Measurements from ENCODE around the gene ASS1. TPM values are rescaled to one million over a fixed set of nuclear protein-coding genes. Genes with fewer than 3 reads are reported as not detected.

ASS1 gene
- total and polyA plus RNA-seq, 2 of the 13 experiments (the other 11 are each of a cell fraction or from before 2014, with no cell fraction given) = 77.6 to 122 TPM

- Histone ChIP-seq H3K4me3 (replicated peaks in 1 of 3; ENCODE audit: insufficient read depth in 1 of 3, low read depth in 2 of 3, low read length in 3 of 3) (peak overlapping the region; percentile 9 to 65 (median 47); a peak in 5 of 6 replicates), H2AFZ (ENCODE audit: low read length) (no peak overlapping the region), H3K79me2 (ENCODE audit: insufficient read depth, low read length) (no peaks in the 10 kb centered on the region), H3K9me3 (ENCODE audit: low read length) (peaks cover 8% of the 10 kb centered on the region), H3K9ac (ENCODE audit: insufficient read depth, low read depth, low read length) (peak overlapping the region; percentile 82), H3K4me1 (ENCODE audit: insufficient read depth, low read length) (peaks cover 42% of the 10 kb centered on the region), H3K27ac (ENCODE audit: extremely low read length, insufficient read depth, low read length) (peak overlapping the region; percentile 95), H3K27me3 (ENCODE audit: control insufficient read depth in 1 of 2, insufficient read depth in 2 of 2, low read length in 2 of 2) (no peaks in the 10 kb centered on the region), H4K20me1 (ENCODE audit: insufficient read depth, low read length) (no peaks in the 10 kb centered on the region), H3K4me2 (ENCODE audit: low read depth, low read length) (peak overlapping the region; percentile 84), H3K36me3 (replicated peaks in 1 of 2; ENCODE audit: control insufficient read depth in 1 of 2, insufficient read depth in 2 of 2, low read length in 2 of 2) (peaks cover 3 to 11% of the 10 kb centered on the region in 2 experiments; a peak in 4 of 5 replicates)
- DNase-seq (ENCODE audit: low spot score) (peak; percentile 93), FAIRE-seq (peak; percentile 97), ATAC-seq (peak; percentile 85)
- intact Hi-C loops (cut with micrococcal nuclease; ENCODE audit: unreplicated experiment) (no loop called here), in situ Hi-C loops (cut with HindIII; ENCODE audit: extremely low pct_ligation_motif_present, low pct_unique_long_range_greater_than_20kb) (no loop called here)
- ChIA-PET POLR2A (interaction anchor here (0.6 to 4.2 kb wide), 25 partner anchors 10 to 1623 kb away, joined by 3 to 86 read pairs (median 6); partner anchors contain the start of genes EXOSC2 and FUBP3), CTCF (ENCODE audit: low intra/inter-chr PET ratio, low total read pairs) (no interaction called here)
- BruUV-seq (replicated peaks) = no TSS peak
- 0% methylated on average over 1 of the region's 7 CpGs for WGBS (ENCODE audit: low lambda C conversion rate)
- TF ChIP-seq MAFK (conservative IDR thresholded peaks at IDR 0.05 in 1 of 2, IDR thresholded peaks at IDR 0.05 in 1 of 2; ENCODE audit: low read length in 2 of 2) = no peak
- TF ChIP-seq, protein P1, sequence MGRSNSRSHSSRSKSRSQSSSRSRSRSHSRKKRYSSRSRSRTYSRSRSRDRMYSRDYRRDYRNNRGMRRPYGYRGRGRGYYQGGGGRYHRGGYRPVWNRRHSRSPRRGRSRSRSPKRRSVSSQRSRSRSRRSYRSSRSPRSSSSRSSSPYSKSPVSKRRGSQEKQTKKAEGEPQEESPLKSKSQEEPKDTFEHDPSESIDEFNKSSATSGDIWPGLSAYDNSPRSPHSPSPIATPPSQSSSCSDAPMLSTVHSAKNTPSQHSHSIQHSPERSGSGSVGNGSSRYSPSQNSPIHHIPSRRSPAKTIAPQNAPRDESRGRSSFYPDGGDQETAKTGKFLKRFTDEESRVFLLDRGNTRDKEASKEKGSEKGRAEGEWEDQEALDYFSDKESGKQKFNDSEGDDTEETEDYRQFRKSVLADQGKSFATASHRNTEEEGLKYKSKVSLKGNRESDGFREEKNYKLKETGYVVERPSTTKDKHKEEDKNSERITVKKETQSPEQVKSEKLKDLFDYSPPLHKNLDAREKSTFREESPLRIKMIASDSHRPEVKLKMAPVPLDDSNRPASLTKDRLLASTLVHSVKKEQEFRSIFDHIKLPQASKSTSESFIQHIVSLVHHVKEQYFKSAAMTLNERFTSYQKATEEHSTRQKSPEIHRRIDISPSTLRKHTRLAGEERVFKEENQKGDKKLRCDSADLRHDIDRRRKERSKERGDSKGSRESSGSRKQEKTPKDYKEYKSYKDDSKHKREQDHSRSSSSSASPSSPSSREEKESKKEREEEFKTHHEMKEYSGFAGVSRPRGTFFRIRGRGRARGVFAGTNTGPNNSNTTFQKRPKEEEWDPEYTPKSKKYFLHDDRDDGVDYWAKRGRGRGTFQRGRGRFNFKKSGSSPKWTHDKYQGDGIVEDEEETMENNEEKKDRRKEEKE (IDR thresholded peaks at IDR 0.05) = no peak
- no peak for TF ChIP-seq ZXDC (CRISPR knock-in tag; IDR thresholded peaks at IDR 0.05)
- no peak for TF ChIP-seq ZNF335 (CRISPR knock-in tag; IDR thresholded peaks at IDR 0.05)
- TF ChIP-seq ZNF563 (CRISPR knock-in tag; IDR thresholded peaks at IDR 0.05) = no peak
- TF ChIP-seq, protein P2, sequence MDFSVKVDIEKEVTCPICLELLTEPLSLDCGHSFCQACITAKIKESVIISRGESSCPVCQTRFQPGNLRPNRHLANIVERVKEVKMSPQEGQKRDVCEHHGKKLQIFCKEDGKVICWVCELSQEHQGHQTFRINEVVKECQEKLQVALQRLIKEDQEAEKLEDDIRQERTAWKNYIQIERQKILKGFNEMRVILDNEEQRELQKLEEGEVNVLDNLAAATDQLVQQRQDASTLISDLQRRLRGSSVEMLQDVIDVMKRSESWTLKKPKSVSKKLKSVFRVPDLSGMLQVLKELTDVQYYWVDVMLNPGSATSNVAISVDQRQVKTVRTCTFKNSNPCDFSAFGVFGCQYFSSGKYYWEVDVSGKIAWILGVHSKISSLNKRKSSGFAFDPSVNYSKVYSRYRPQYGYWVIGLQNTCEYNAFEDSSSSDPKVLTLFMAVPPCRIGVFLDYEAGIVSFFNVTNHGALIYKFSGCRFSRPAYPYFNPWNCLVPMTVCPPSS (IDR thresholded peaks at IDR 0.05) = no peak
- TF ChIP-seq ZMAT3 (CRISPR knock-in tag; conservative IDR thresholded peaks at IDR 0.05) = peak; percentile 54; the same call in 1 of the 2 replicates
- TF ChIP-seq KDM3A (CRISPR knock-in tag; IDR thresholded peaks at IDR 0.05; ENCODE audit: low read depth) = no peak
- TF ChIP-seq SRSF9 (IDR thresholded peaks at IDR 0.05; ENCODE audit: borderline replicate concordance, insufficient read depth, low read depth, low read length, poor library complexity, severe bottlenecking) = no peak
- TF ChIP-seq LBX2 (CRISPR knock-in tag; IDR thresholded peaks at IDR 0.05; ENCODE audit: borderline replicate concordance) = no peak
- no peak for TF ChIP-seq ZZZ3 (CRISPR knock-in tag; IDR thresholded peaks at IDR 0.05; ENCODE audit: borderline replicate concordance)
- TF ChIP-seq, protein P3, sequence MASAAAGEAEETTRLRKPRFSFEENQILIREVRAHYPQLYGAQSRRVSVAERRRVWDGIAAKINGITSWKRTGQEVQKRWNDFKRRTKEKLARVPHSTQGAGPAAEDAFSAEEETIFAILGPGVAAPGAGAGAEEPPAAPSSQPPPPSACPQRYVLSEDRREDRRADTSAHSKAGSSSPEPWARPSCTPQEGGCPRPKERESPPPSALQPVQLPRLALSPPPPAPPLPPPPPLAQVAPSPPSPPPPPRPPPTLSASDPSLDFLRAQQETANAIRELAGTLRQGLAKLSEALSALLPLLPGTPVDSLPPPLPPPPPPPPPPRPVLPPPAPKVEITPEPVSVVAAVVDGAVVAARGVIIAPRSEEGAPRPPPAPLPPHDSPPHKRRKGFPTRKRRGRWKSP (CRISPR knock-in tag; IDR thresholded peaks at IDR 0.05) = 0 out of 2 replicates have a peak, but pooled peaks have one; percentile 47
- peak; percentile 54; the same call in 1 of the 2 replicates for TF ChIP-seq DPF2 (CRISPR knock-in tag; IDR thresholded peaks at IDR 0.05; ENCODE audit: borderline replicate concordance, low read depth)
- peak; percentile 51 for TF ChIP-seq GABPB1 (CRISPR knock-in tag; IDR thresholded peaks at IDR 0.05)
- TF ChIP-seq ZFP41 (CRISPR knock-in tag; IDR thresholded peaks at IDR 0.05; ENCODE audit: borderline replicate concordance) = no peak
- no peak for TF ChIP-seq NFE2L1 (CRISPR knock-in tag; IDR thresholded peaks at IDR 0.05; ENCODE audit: borderline replicate concordance)
Measured at GRCh38 chr9:130499804-130500263, 55.1 kb downstream of the ASS1 start.

All from HepG2 (cell line).